ENCODE measurements around the gene CDK19. TPM values are rescaled to one million over a fixed set of nuclear protein-coding genes. Genes with fewer than 3 reads are reported as not detected.

CDK19 gene
- total and polyA plus RNA-seq, 4 experiments from 2014 or later: 1.0 to 24.3 (median 13.2) TPM

DNA sequence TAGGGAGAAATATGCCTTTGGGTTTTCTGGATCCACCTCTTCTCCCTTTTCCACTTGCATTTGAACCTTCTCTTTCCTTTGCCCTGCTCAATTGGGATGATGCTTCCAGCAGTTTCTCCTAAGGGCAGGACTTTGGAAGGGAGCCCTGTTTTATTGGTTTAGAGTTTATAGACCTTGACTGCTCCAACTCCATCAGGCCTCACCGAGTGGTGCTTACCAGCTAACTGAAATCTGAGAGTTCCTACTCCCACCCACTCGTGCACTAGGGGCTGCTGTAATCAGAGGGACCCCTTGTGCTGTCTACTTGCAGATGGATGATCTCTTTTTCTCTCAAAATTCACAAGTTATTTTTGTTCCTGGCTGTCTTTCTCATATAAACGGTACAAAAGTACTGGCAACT lies 217.5 kb downstream of the CDK19 start:
- DNase-seq: no peak
- H3K4me3 ChIP-seq (ENCODE audit: low read length in 2 of 2): no peak overlapping the region
- H3K4me1 Mint-ChIP-seq: no peaks in the 10 kb centered on the region
- H3K27ac Mint-ChIP-seq: no peak overlapping the region
- no peaks in the 10 kb centered on the region for H3K36me3 ChIP-seq (ENCODE audit: insufficient read depth, low read length)
- peaks cover 0 to 5% (median 0%) of the 10 kb centered on the region in 8 donors for H3K9me3 Mint-ChIP-seq
- H3K4me1 ChIP-seq (ENCODE audit: insufficient read depth, low read length): no peaks in the 10 kb centered on the region
- H3K27me3 Mint-ChIP-seq: no peaks in the 10 kb centered on the region
- H3K27me3 ChIP-seq (ENCODE audit: insufficient read depth, low read length): no peaks in the 10 kb centered on the region
- H3K36me3 Mint-ChIP-seq: peaks cover 0 to 16% of the 10 kb centered on the region in 2 donors
- H3K27ac ChIP-seq (ENCODE audit: low read depth, low read length): no peak overlapping the region
- H3K4me3 Mint-ChIP-seq: no peak overlapping the region
- intact Hi-C loops (cut with micrococcal nuclease): no loop called here
- H3K9me3 ChIP-seq (ENCODE audit: control insufficient read depth in 1 of 2, low read length in 2 of 2): no peaks in the 10 kb centered on the region
- CTCF ChIA-PET (ENCODE audit: partially characterized antibody): no interaction called here
- POLR2A ChIA-PET (ENCODE audit: partially characterized antibody): interaction anchor here (0.9 kb wide), 1 partner anchor 41 kb away, joined by 3 read pairs; no protein-coding TSS in a partner anchor

DNA sequence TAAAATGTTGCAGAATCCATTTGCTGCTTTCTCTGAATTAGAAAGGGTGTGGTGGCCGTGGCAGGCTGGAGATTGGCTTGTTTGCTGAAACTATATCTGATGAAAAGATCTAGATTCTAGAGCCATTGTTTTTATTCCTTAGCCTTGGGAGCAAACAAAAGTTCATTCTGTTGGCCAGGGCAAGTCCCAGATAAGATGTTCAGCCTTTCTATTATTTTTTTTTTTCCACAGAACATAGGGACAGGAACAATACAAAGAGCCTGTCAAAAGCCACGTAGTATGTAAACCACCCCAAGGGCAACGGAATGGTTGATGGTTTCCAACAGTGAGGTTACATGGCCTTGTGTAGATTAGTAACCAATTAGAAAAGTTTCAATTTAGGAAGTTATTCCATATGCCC lies 218.9 kb downstream of the CDK19 start:
- intact Hi-C loops (cut with micrococcal nuclease): no loop called here
- Mint-ChIP-seq H3K27me3 (no peaks in the 10 kb centered on the region), H3K27ac (no peak overlapping the region), H3K9me3 (peaks cover 0 to 5% (median 0%) of the 10 kb centered on the region in 8 donors), H3K4me3 (no peak overlapping the region), H3K4me1 (no peaks in the 10 kb centered on the region), H3K36me3 (peaks cover 0 to 13% of the 10 kb centered on the region in 2 donors)
- Histone ChIP-seq H3K36me3 (ENCODE audit: insufficient read depth, low read length) (no peaks in the 10 kb centered on the region), H3K4me1 (ENCODE audit: insufficient read depth, low read length) (no peaks in the 10 kb centered on the region), H3K9me3 (ENCODE audit: control insufficient read depth in 1 of 2, low read length in 2 of 2) (no peaks in the 10 kb centered on the region), H3K27ac (ENCODE audit: low read depth, low read length) (no peak overlapping the region), H3K4me3 (ENCODE audit: low read length in 2 of 2) (no peak overlapping the region), H3K27me3 (ENCODE audit: insufficient read depth, low read length) (no peaks in the 10 kb centered on the region)
- ChIA-PET POLR2A (ENCODE audit: partially characterized antibody) (no interaction called here), CTCF (ENCODE audit: partially characterized antibody) (no interaction called here)
- DNase-seq: no peak

DNA sequence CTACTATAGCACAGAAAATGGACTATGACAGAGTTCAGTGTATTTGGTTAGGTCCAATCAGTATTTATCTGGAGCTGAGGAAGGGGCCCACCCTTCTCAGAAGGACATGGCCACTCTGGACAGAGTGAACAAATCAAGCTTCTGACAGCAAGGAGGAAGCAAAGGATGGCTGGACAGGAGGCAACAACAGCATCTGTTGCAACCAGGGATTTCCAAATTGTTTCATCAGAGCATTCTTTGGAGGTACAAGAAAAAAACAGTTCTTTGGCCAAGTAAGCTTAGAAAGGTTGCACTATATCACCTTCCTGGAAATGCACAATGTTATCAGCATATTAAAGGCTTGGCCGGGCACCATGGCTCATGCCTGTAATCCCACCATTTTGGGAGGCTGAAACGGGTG lies 220.2 kb downstream of the CDK19 start:
- Histone ChIP-seq H3K4me3 (ENCODE audit: low read length in 2 of 2) (no peak overlapping the region), H3K9me3 (ENCODE audit: control insufficient read depth in 1 of 2, low read length in 2 of 2) (no peaks in the 10 kb centered on the region), H3K4me1 (ENCODE audit: insufficient read depth, low read length) (no peaks in the 10 kb centered on the region), H3K27me3 (ENCODE audit: insufficient read depth, low read length) (no peaks in the 10 kb centered on the region), H3K27ac (ENCODE audit: low read depth, low read length) (no peak overlapping the region), H3K36me3 (ENCODE audit: insufficient read depth, low read length) (no peaks in the 10 kb centered on the region)
- POLR2A ChIA-PET (ENCODE audit: partially characterized antibody): no interaction called here
- Mint-ChIP-seq H3K4me3 (no peak overlapping the region), H3K9me3 (peaks cover 0 to 5% (median 0%) of the 10 kb centered on the region in 8 donors), H3K36me3 (peaks cover 0 to 12% of the 10 kb centered on the region in 2 donors), H3K27ac (no peak overlapping the region), H3K27me3 (no peaks in the 10 kb centered on the region), H3K4me1 (peaks cover 0 to 9% (median 2%) of the 10 kb centered on the region in 4 donors)
- intact Hi-C loops (cut with micrococcal nuclease): no loop called here
- CTCF ChIA-PET (ENCODE audit: partially characterized antibody): interaction anchor here (0.7 kb wide), 1 partner anchor 22 kb away, joined by 3 read pairs; no protein-coding TSS in a partner anchor
- DNase-seq: no peak

DNA sequence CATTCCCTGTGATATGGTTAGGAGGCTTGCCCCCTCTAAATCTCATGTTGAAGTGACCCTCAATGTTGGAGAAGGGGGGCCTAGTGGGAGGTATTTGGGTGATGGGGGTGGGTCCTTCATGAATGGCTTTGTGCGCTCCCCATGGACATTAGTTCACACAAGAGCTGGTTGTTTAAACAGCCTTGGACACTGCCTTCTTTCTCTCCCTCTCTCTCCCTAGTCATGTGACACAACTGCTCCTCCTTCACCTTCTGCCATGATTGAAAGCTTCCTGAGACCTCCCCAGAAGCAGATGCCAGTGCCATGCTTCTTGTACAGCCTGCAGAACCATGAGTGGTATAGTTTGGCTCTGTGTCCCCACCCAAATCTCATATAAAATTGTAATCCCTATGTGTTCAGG lies 221.6 kb downstream of the CDK19 start:
- H3K4me3 ChIP-seq (ENCODE audit: low read length in 2 of 2): no peak overlapping the region
- no peak overlapping the region for H3K27ac ChIP-seq (ENCODE audit: low read depth, low read length)
- Mint-ChIP-seq H3K4me1 (peaks cover 0 to 11% (median 4%) of the 10 kb centered on the region in 4 donors), H3K27ac (no peak overlapping the region), H3K27me3 (no peaks in the 10 kb centered on the region), H3K36me3 (no peaks in the 10 kb centered on the region), H3K4me3 (no peak overlapping the region), H3K9me3 (peaks cover 0 to 5% (median 0%) of the 10 kb centered on the region in 8 donors)
- no peaks in the 10 kb centered on the region for H3K27me3 ChIP-seq (ENCODE audit: insufficient read depth, low read length)
- H3K9me3 ChIP-seq (ENCODE audit: control insufficient read depth in 1 of 2, low read length in 2 of 2): no peaks in the 10 kb centered on the region
- CTCF ChIA-PET (ENCODE audit: partially characterized antibody): no interaction called here
- intact Hi-C loops (cut with micrococcal nuclease): no loop called here
- DNase-seq: no peak
- no peaks in the 10 kb centered on the region for H3K4me1 ChIP-seq (ENCODE audit: insufficient read depth, low read length)
- no peaks in the 10 kb centered on the region for H3K36me3 ChIP-seq (ENCODE audit: insufficient read depth, low read length)
- POLR2A ChIA-PET (ENCODE audit: partially characterized antibody): no interaction called here

GRCh38 chr6:110592765-110593164 lies 222.5 kb downstream of the CDK19 start:
- Mint-ChIP-seq H3K4me1 (peaks cover 0 to 11% (median 4%) of the 10 kb centered on the region in 4 donors), H3K36me3 (no peaks in the 10 kb centered on the region), H3K4me3 (no peak overlapping the region), H3K27me3 (no peaks in the 10 kb centered on the region), H3K9me3 (peaks cover 0 to 5% (median 0%) of the 10 kb centered on the region in 8 donors), H3K27ac (no peak overlapping the region)
- ChIA-PET CTCF (ENCODE audit: partially characterized antibody) (interaction anchor here (1.1 kb wide), 1 partner anchor 90 kb away, joined by 3 read pairs; no protein-coding TSS in a partner anchor), POLR2A (ENCODE audit: partially characterized antibody) (no interaction called here)
- DNase-seq: no peak
- no peaks in the 10 kb centered on the region for H3K9me3 ChIP-seq (ENCODE audit: control insufficient read depth in 1 of 2, low read length in 2 of 2)
- no peaks in the 10 kb centered on the region for H3K27me3 ChIP-seq (ENCODE audit: insufficient read depth, low read length)
- H3K36me3 ChIP-seq (ENCODE audit: insufficient read depth, low read length): no peaks in the 10 kb centered on the region
- no peaks in the 10 kb centered on the region for H3K4me1 ChIP-seq (ENCODE audit: insufficient read depth, low read length)
- H3K4me3 ChIP-seq (ENCODE audit: low read length in 2 of 2): no peak overlapping the region
- intact Hi-C loops (cut with micrococcal nuclease): no loop called here
- no peak overlapping the region for H3K27ac ChIP-seq (ENCODE audit: low read depth, low read length)

- no peaks in the 10 kb centered on the region for H3K4me1 ChIP-seq (ENCODE audit: insufficient read depth, low read length)
- intact Hi-C loops (cut with micrococcal nuclease): no loop called here
- no peaks in the 10 kb centered on the region for H3K27me3 ChIP-seq (ENCODE audit: insufficient read depth, low read length)
- ChIA-PET CTCF (ENCODE audit: partially characterized antibody) (interaction anchor here (1.4 kb wide), 1 partner anchor 30 kb away, joined by 4 read pairs; no protein-coding TSS in a partner anchor), POLR2A (ENCODE audit: partially characterized antibody) (no interaction called here)
- no peak overlapping the region for H3K27ac Mint-ChIP-seq
- H3K36me3 ChIP-seq (ENCODE audit: insufficient read depth, low read length): no peaks in the 10 kb centered on the region
- no peaks in the 10 kb centered on the region for H3K27me3 Mint-ChIP-seq
- H3K4me3 ChIP-seq (ENCODE audit: low read length in 2 of 2): no peak overlapping the region
- H3K36me3 Mint-ChIP-seq: no peaks in the 10 kb centered on the region
- no peak overlapping the region for H3K27ac ChIP-seq (ENCODE audit: low read depth, low read length)
- H3K9me3 Mint-ChIP-seq: peaks cover 0 to 5% (median 0%) of the 10 kb centered on the region in 8 donors
- H3K4me1 Mint-ChIP-seq: peaks cover 0 to 11% (median 4%) of the 10 kb centered on the region in 4 donors
- H3K9me3 ChIP-seq (ENCODE audit: control insufficient read depth in 1 of 2, low read length in 2 of 2): no peaks in the 10 kb centered on the region
- H3K4me3 Mint-ChIP-seq: no peak overlapping the region
- no peak for DNase-seq
These were observed 224.4 kb downstream of the CDK19 start for GRCh38 chr6:110590821-110591351.

- no peak overlapping the region for H3K4me3 Mint-ChIP-seq
- DNase-seq: no peak
- no peaks in the 10 kb centered on the region for H3K27me3 ChIP-seq (ENCODE audit: insufficient read depth, low read length)
- no peaks in the 10 kb centered on the region for H3K36me3 ChIP-seq (ENCODE audit: insufficient read depth, low read length)
- H3K27ac Mint-ChIP-seq: peak overlapping the region in 1 of 7 donors; percentile 35
- H3K4me3 ChIP-seq (ENCODE audit: low read length in 2 of 2): no peak overlapping the region
- no peak overlapping the region for H3K27ac ChIP-seq (ENCODE audit: low read depth, low read length)
- POLR2A ChIA-PET (ENCODE audit: partially characterized antibody): no interaction called here
- no peaks in the 10 kb centered on the region for H3K36me3 Mint-ChIP-seq
- H3K4me1 Mint-ChIP-seq: peaks cover 0 to 11% (median 4%) of the 10 kb centered on the region in 4 donors
- H3K9me3 Mint-ChIP-seq: peaks cover 0 to 5% (median 0%) of the 10 kb centered on the region in 8 donors
- no peaks in the 10 kb centered on the region for H3K27me3 Mint-ChIP-seq
- no peaks in the 10 kb centered on the region for H3K9me3 ChIP-seq (ENCODE audit: control insufficient read depth in 1 of 2, low read length in 2 of 2)
- CTCF ChIA-PET (ENCODE audit: partially characterized antibody): interaction anchor here (1.4 kb wide), 1 partner anchor 29 kb away, joined by 4 read pairs; no protein-coding TSS in a partner anchor
- no peaks in the 10 kb centered on the region for H3K4me1 ChIP-seq (ENCODE audit: insufficient read depth, low read length)
- intact Hi-C loops (cut with micrococcal nuclease): no loop called here
These were observed 225.3 kb downstream of the CDK19 start for GRCh38 chr6:110589865-110590513.
